Hematopoietic multipotent progenitor cell treated with erythropoietin and hydrocortisone succinate and interleukin-3 and kit ligand, for 17 days (in vitro differentiated cells): Measurements from ENCODE around the gene HOXD4.

Source experiments
- DNase-seq: peaks from one replicate; pipeline ENCODE4 v3.0.0-alpha.2; 2015; ENCODE audit warnings: low spot score

HOXD4 gene

DNA sequence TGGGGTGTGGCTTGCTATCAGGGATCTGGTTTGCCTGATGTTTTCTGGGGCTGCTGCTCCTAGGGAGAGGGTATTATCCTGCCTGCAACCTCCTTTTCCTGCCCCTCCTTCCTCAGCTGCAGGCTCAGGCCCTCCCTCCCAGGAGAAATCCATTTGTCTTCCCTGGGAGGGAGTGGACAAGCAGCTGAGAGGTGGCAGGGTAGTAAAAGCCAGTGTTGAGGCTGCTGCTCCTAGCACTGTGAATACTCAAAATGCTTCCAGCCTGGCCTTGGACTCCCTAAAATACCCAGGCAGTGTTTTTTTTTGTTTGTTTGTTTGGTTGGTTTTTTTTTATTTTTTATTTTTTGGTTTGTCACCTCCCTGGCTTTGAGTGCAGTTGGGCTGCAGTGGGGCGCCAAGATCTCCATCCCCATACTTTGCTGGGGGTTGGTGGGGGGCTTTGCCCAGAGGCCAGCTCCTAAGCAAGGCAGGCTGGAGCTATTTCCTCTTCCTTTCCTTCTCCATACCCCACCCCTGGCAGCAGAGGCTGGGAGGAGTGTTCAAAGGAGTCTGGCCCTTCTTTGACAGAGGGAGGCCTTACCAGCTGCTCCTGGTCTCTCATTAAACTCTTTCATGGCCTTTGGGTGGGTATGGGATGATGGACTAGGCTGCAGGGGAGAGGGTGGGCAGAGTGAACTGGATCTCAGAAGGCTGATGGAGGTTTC is 19.4 kb downstream of the HOXD4 start:
- no peak for DNase-seq

DNA sequence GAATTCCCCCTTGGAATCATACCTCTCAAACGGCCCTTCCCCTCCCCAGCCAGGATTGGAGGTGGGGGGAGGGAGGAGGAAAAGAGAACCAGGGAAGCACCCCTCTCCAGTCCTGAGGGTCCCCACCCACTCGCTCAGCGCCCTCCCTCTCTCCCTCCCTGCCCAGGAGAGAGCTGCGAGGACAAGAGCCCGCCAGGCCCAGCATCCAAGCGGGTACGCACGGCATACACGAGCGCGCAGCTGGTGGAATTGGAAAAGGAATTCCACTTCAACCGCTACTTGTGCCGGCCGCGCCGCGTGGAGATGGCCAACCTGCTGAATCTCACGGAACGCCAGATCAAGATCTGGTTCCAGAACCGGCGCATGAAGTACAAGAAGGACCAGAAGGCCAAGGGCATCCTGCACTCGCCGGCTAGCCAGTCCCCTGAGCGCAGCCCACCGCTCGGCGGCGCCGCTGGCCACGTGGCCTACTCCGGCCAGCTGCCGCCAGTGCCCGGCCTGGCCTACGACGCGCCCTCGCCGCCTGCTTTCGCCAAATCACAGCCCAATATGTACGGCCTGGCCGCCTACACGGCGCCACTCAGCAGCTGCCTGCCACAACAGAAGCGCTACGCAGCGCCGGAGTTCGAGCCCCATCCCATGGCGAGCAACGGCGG is 20.1 kb downstream of the HOXD4 start:
- no peak for DNase-seq

GRCh38 chr2:176172007-176172894 is 20.9 kb downstream of the HOXD4 start:
- DNase-seq, result no peak

GRCh38 chr2:176172895-176173566 is 21.7 kb downstream of the HOXD4 start:
- DNase-seq, result no peak

GRCh38 chr2:176173567-176174381 is 22.4 kb downstream of the HOXD4 start:
- no peak for DNase-seq

- DNase-seq, result no peak
These were observed 23.1 kb downstream of the HOXD4 start for GRCh38 chr2:176174382-176174823.

- no peak for DNase-seq
These were observed 23.7 kb downstream of the HOXD4 start for GRCh38 chr2:176174824-176175708.

DNA sequence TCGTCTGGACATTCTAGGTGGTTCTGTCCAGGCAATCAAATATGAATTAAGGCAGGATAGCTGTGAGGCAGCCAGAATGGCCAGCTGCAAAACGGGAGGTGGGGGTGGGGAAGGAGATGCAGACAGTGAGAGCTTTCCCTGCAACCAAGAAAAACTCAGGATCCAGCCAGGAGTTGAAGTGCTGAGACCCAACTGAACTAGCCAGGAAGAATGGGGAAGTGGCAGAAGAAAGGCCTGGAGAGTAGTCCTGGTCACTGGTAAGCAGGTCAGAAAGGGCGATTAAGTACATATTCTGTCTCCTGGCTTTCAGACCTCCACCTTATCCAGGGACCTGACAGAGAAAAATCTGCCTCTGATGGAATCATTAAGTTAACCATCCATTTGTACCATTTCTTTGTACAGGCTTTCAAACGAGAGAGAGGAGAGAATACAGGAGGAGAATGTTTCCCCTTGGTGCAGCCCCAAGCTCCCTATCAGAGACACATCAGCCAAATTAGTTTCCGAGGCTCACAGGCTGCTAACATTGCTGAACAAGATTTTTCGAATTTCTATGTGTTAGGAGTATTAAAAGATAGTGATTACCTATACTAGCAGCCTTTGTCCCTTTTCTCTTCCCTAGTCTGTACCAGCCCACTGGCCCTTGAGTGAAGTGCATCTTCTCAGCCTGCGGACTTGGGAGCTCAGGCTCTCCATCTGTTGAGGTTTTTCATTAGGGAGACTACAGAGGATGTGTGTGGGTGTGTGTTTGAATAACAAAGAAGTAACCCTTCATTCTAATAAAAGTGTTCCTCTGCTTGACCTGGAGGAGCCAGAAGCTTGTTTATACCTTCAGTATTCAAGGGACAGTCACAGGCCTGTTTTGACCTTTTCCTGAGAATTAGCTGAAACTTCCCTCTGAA is 24.6 kb downstream of the HOXD4 start:
- DNase-seq, result no peak

- DNase-seq, result no peak
These were observed 26.3 kb downstream of the HOXD4 start for GRCh38 chr2:176177580-176178037.

GRCh38 chr2:176178038-176178756 is 26.8 kb downstream of the HOXD4 start:
- no peak for DNase-seq

- DNase-seq, result no peak
These were observed 27.5 kb downstream of the HOXD4 start for GRCh38 chr2:176178757-176179295.

DNA sequence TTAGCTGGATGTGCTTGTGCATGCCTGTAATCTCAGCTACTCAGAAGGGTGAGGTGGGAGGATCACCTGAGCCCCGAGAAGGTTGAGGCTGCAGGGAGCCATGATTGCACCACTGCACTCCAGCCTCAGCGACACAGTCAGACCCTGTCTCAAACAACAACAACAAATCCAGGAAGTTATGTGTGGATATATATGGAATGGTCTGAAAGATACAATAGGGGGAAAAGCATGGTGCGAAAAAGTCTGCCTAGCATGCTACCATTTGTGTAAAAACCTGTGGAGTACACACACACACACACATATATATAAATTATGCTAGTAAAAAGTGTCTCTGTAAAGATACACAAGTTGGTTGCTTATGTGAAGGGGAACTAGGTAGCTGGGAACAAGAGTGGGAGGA is 30.2 kb downstream of the HOXD4 start:
- DNase-seq, result no peak

DNA sequence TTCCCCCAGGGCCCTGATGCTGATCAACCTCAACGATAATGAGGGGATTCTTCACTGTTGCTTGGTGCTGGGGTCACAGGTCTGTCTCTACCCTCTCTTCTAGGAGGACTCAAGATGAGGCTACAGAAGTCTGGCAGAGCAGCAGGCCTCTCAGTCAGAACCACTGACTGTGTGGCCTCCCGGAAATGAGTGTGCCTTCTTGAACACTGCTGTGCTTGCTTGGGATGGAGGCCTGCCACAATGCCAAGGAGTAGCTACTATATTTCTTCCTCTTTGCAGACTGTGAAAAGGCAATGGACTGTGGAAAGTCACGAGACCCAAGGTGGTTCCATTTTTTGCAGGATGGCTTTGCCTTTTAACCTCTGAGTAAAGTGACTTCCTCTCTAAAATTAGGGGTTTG is 31.3 kb downstream of the HOXD4 start:
- DNase-seq, result no peak

DNA sequence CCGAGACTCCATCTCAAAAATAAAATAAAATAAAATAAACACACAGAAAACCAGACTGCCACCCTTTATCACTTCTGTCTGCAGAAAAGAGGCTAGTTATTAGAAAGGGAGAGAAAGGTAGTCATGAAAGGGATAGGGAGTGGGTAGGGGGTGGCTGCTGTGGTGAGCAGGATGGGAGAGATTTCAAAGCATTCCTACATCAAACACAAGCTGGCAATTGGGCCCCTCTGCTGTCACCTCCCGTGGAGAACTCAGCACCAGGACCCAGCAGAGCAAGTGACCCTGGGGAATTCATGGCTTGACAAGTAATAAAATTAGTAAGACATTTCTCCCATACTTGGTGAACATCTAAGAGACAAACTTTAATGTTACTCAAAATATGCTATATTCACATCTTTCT is 33.4 kb downstream of the HOXD4 start:
- no peak for DNase-seq

GRCh38 chr2:176186024-176186423 is 34.7 kb downstream of the HOXD4 start:
- no peak for DNase-seq

- DNase-seq, result no peak
These were observed 36.0 kb downstream of the HOXD4 start for GRCh38 chr2:176187200-176187898.
